Jurkat, Clone E6-1 (cell line): ENCODE measurements around the gene SLC7A14.

ENCODE experiments used
- DNase-seq: peaks from one replicate; pipeline ENCODE4 v3.0.0-alpha.2; 2011; ENCODE audit warnings: low read depth, low spot score
- H3K4me3 ChIP-seq: 2 replicates; pipeline ENCODE4 v1.5.1; 2011; ENCODE audit warnings: mild to moderate bottlenecking, low read length, control low read depth, moderate library complexity

SLC7A14 gene

GRCh38 chr3:170508291-170508690 lies 77.6 kb downstream of the SLC7A14 start:
- DNase-seq: no peak
- no peak overlapping the region for H3K4me3 ChIP-seq

GRCh38 chr3:170507063-170507462 lies 78.8 kb downstream of the SLC7A14 start:
- no peak for DNase-seq
- H3K4me3 ChIP-seq: no peak overlapping the region

- DNase-seq: no peak
- H3K4me3 ChIP-seq: no peak overlapping the region
Measured at GRCh38 chr3:170506556-170506955, 79.3 kb downstream of the SLC7A14 start.

GRCh38 chr3:170502297-170502696 lies 83.6 kb downstream of the SLC7A14 start:
- H3K4me3 ChIP-seq: no peak overlapping the region
- no peak for DNase-seq

- DNase-seq: no peak
- H3K4me3 ChIP-seq: no peak overlapping the region
Measured at GRCh38 chr3:170500995-170501394, 84.9 kb downstream of the SLC7A14 start.

GRCh38 chr3:170500462-170500861 lies 85.4 kb downstream of the SLC7A14 start:
- no peak for DNase-seq

GRCh38 chr3:170499562-170500156 lies 86.2 kb downstream of the SLC7A14 start:
- DNase-seq: no peak
- H3K4me3 ChIP-seq: no peak overlapping the region

More at GRCh38 chr3:170500462-170500861, 85.4 kb downstream of the SLC7A14 start:
- no peak overlapping the region for H3K4me3 ChIP-seq

GRCh38 chr3:170497207-170498095 lies 88.4 kb downstream of the SLC7A14 start:
- no peak for DNase-seq
- no peak overlapping the region for H3K4me3 ChIP-seq

GRCh38 chr3:170496868-170497140 lies 89.1 kb downstream of the SLC7A14 start:
- no peak for DNase-seq

GRCh38 chr3:170496026-170496867 lies 89.6 kb downstream of the SLC7A14 start:
- H3K4me3 ChIP-seq: no peak overlapping the region
- no peak for DNase-seq

More at GRCh38 chr3:170496868-170497140, 89.1 kb downstream of the SLC7A14 start:
- H3K4me3 ChIP-seq: no peak overlapping the region

GRCh38 chr3:170494766-170495165 lies 91.1 kb downstream of the SLC7A14 start:
- H3K4me3 ChIP-seq: no peak overlapping the region
- no peak for DNase-seq

GRCh38 chr3:170493712-170494182 lies 92.1 kb downstream of the SLC7A14 start:
- H3K4me3 ChIP-seq: no peak overlapping the region
- no peak for DNase-seq

GRCh38 chr3:170491901-170492300 lies 94.0 kb downstream of the SLC7A14 start:
- DNase-seq: no peak
- no peak overlapping the region for H3K4me3 ChIP-seq

- DNase-seq: no peak
Measured at GRCh38 chr3:170490828-170491560, 94.9 kb downstream of the SLC7A14 start.

GRCh38 chr3:170488802-170489201 lies 97.1 kb downstream of the SLC7A14 start:
- DNase-seq: no peak

More at GRCh38 chr3:170490828-170491560, 94.9 kb downstream of the SLC7A14 start:
- no peak overlapping the region for H3K4me3 ChIP-seq

GRCh38 chr3:170487031-170487430 lies 98.8 kb downstream of the SLC7A14 start:
- no peak overlapping the region for H3K4me3 ChIP-seq
- no peak for DNase-seq

More at GRCh38 chr3:170488802-170489201, 97.1 kb downstream of the SLC7A14 start:
- no peak overlapping the region for H3K4me3 ChIP-seq

- H3K4me3 ChIP-seq: no peak overlapping the region
- no peak for DNase-seq
Measured at GRCh38 chr3:170486398-170486797, 99.5 kb downstream of the SLC7A14 start.

- no peak overlapping the region for H3K4me3 ChIP-seq
Measured at GRCh38 chr3:170485696-170486095, 100.2 kb downstream of the SLC7A14 start.

GRCh38 chr3:170485294-170485693 lies 100.6 kb downstream of the SLC7A14 start:
- no peak for DNase-seq
- H3K4me3 ChIP-seq: no peak overlapping the region

More at GRCh38 chr3:170485696-170486095, 100.2 kb downstream of the SLC7A14 start:
- no peak for DNase-seq
